ENCODE measurements around the gene HMG20B.

Gene HMG20B

DNA sequence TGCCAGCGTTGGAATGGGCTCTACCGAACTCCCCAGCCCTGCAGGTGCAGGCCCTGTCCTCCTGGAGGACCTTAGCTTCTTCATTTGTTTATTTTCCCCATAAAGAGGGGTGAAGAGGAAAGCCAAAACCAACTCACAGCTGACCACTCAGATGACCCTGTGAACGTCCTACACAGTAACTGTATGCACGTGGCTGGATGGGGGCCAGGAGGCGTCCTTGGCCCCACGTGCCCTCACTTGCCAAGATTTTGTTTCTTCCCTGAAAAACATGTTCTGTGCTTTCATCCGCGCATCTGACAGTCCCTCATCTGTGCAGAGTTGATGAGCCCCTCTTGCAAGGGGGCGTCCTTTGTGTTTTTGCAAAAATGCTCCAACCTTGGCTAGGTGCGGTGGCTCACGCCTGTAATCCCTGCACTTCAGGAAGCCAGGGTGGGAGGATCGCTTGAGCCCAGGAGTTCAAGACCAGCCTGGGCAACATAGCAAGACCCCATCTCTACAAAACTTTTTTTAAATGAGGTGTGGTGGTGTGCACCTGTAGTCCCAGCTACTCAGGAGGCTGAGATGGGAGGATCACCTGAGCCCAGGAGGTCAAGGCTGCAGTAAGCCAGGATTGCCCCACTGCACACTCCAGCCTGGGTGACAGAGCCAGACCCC is 39.1 kb upstream of the HMG20B start:
- no peak overlapping the region for H3K4me3 ChIP-seq (ENCODE audit: low read depth, low read length)
- TF ChIP-seq, protein P1, sequence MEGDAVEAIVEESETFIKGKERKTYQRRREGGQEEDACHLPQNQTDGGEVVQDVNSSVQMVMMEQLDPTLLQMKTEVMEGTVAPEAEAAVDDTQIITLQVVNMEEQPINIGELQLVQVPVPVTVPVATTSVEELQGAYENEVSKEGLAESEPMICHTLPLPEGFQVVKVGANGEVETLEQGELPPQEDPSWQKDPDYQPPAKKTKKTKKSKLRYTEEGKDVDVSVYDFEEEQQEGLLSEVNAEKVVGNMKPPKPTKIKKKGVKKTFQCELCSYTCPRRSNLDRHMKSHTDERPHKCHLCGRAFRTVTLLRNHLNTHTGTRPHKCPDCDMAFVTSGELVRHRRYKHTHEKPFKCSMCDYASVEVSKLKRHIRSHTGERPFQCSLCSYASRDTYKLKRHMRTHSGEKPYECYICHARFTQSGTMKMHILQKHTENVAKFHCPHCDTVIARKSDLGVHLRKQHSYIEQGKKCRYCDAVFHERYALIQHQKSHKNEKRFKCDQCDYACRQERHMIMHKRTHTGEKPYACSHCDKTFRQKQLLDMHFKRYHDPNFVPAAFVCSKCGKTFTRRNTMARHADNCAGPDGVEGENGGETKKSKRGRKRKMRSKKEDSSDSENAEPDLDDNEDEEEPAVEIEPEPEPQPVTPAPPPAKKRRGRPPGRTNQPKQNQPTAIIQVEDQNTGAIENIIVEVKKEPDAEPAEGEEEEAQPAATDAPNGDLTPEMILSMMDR (IDR thresholded peaks at IDR 0.05; ENCODE audit: low read depth, low read length), result no peak

DNA sequence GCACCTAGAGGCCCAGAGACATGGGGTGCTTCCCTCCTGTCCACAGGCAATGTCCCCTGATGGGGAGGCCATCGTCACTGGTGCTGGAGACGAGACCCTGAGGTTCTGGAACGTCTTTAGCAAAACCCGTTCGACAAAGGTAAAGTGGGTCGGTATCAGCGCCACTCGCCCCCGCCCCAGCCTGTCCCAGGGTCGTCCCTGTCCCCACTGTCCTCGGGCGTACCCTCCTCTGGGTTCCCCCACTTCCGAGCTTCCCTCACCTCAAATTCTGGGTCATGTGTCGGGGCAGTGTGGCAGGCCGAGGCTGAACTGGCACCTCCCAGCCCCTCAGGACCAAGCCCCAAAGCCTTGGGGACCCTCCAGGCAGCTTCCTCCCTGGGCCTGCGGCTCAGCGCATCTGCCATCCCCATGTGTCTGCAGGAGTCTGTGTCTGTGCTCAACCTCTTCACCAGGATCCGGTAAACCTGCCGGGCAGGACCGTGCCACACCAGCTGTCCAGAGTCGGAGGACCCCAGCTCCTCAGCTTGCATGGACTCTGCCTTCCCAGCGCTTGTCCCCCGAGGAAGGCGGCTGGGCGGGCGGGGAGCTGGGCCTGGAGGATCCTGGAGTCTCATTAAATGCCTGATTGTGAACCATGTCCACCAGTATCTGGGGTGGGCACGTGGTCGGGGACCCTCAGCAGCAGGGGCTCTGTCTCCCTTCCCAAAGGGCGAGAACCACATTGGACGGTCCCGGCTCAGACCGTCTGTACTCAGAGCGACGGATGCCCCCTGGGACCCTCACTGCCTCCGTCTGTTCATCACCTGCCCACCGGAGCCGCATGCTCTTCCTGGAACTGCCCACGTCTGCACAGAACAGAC is 38.1 kb upstream of the HMG20B start:
- H3K4me3 ChIP-seq (ENCODE audit: low read depth, low read length), result no peak overlapping the region
- TF ChIP-seq, protein P1 (IDR thresholded peaks at IDR 0.05; ENCODE audit: low read depth, low read length), result no peak

DNA sequence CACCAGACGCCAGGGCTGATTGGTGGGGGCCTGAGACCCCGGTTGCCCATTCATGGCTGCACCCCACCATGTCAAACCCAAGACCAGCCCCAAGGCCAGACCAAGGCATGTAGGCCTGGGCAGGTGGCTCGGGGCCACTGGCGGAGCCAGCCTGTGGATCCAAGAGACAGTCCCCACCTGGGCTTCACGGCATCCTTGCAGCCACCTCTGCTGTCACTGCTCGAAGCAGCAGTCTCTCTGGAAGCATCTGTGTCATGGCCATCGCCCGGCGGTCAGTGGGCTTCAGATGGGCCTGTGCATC is 37.6 kb upstream of the HMG20B start:
- TF ChIP-seq, protein P1 (IDR thresholded peaks at IDR 0.05; ENCODE audit: low read depth, low read length), result no peak
- no peak overlapping the region for H3K4me3 ChIP-seq (ENCODE audit: low read depth, low read length)

GRCh38 chr19:3535563-3535965 is 37.2 kb upstream of the HMG20B start:
- no peak overlapping the region for H3K4me3 ChIP-seq (ENCODE audit: low read depth, low read length)
- TF ChIP-seq, protein P1 (IDR thresholded peaks at IDR 0.05; ENCODE audit: low read depth, low read length), result no peak

GRCh38 chr19:3535981-3536380 is 36.8 kb upstream of the HMG20B start:
- no peak overlapping the region for H3K4me3 ChIP-seq (ENCODE audit: low read depth, low read length)
- TF ChIP-seq, protein P1 (IDR thresholded peaks at IDR 0.05; ENCODE audit: low read depth, low read length), result no peak

GRCh38 chr19:3536429-3537100 is 36.2 kb upstream of the HMG20B start:
- TF ChIP-seq, protein P1 (IDR thresholded peaks at IDR 0.05; ENCODE audit: low read depth, low read length), result no peak
- no peak overlapping the region for H3K4me3 ChIP-seq (ENCODE audit: low read depth, low read length)

DNA sequence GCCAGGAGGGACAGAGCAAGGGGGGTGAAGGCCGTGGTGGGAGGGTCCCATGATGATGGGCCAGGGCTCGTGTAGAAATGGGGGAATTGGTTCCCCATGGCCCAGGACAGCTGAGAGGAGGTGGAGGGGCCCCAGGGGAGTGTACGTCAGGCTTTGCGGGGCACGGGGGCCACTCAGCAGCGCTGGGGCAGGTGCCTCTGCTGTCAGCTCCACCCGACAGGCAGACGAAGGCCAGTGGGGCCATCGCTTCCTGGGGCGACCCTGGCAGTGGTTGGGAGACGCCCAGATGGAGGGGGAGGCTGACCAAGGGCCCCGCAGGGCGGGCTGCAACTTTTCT is 35.7 kb upstream of the HMG20B start:
- TF ChIP-seq, protein P1 (IDR thresholded peaks at IDR 0.05; ENCODE audit: low read depth, low read length), result no peak
- H3K4me3 ChIP-seq (ENCODE audit: low read depth, low read length), result no peak overlapping the region
